ENCODE data around the gene DNMT3A. TPM values are rescaled to one million over a fixed set of nuclear protein-coding genes. Genes with fewer than 3 reads are reported as not detected.

The DNMT3A gene
- total RNA-seq, 1 experiment from 2014 or later = 8.0 TPM

GRCh38 chr2:25190536-25190935 lies 151.2 kb downstream of the DNMT3A start:
- no peak for DNase-seq (ENCODE audit: unreplicated experiment)
- intact Hi-C loops (cut with micrococcal nuclease) = no loop called here
- Mint-ChIP-seq H3K4me3 (ENCODE audit: unreplicated experiment) (no peak overlapping the region), H3K36me3 (ENCODE audit: insufficient read depth, unreplicated experiment) (peaks cover 5% of the 10 kb centered on the region), H3K4me1 (ENCODE audit: insufficient read depth, unreplicated experiment) (no peaks in the 10 kb centered on the region), H3K27me3 (ENCODE audit: insufficient read depth, unreplicated experiment) (no peaks in the 10 kb centered on the region), H3K27ac (ENCODE audit: low read depth, unreplicated experiment) (no peak overlapping the region), H3K9me3 (ENCODE audit: unreplicated experiment) (no peaks in the 10 kb centered on the region)
- no TSS peak for BruUV-seq (replicated peaks)
- POLR2A ChIA-PET = no interaction called here
- CTCF ChIA-PET = interaction anchor here (1.2 kb wide), 1 partner anchor 25 kb away, joined by 3 read pairs; no protein-coding TSS in a partner anchor
- TF ChIP-seq CTCF (IDR thresholded peaks at IDR 0.05; ENCODE audit: unreplicated experiment) = no peak

- TF ChIP-seq CTCF (IDR thresholded peaks at IDR 0.05; ENCODE audit: unreplicated experiment) = no peak
- Mint-ChIP-seq H3K27ac (ENCODE audit: low read depth, unreplicated experiment) (no peak overlapping the region), H3K36me3 (ENCODE audit: insufficient read depth, unreplicated experiment) (peaks cover 5% of the 10 kb centered on the region), H3K9me3 (ENCODE audit: unreplicated experiment) (no peaks in the 10 kb centered on the region), H3K4me1 (ENCODE audit: insufficient read depth, unreplicated experiment) (no peaks in the 10 kb centered on the region), H3K27me3 (ENCODE audit: insufficient read depth, unreplicated experiment) (peaks cover 13% of the 10 kb centered on the region), H3K4me3 (ENCODE audit: unreplicated experiment) (no peak overlapping the region)
- CTCF ChIA-PET = interaction anchor here (5.5 kb wide), 1 partner anchor 8 kb away, joined by 34 read pairs; no protein-coding TSS in a partner anchor
- POLR2A ChIA-PET = no interaction called here
- DNase-seq (ENCODE audit: unreplicated experiment) = no peak
- intact Hi-C loops (cut with micrococcal nuclease) = no loop called here
- BruUV-seq (replicated peaks) = no TSS peak
These were observed 153.3 kb downstream of the DNMT3A start for GRCh38 chr2:25188405-25188804.

GRCh38 chr2:25187729-25188350 lies 153.9 kb downstream of the DNMT3A start:
- H3K27ac Mint-ChIP-seq (ENCODE audit: low read depth, unreplicated experiment) = no peak overlapping the region
- POLR2A ChIA-PET = no interaction called here

GRCh38 chr2:25184254-25184653 lies 157.5 kb downstream of the DNMT3A start:
- no TSS peak for BruUV-seq (replicated peaks)
- Mint-ChIP-seq H3K4me3 (ENCODE audit: unreplicated experiment) (no peak overlapping the region), H3K36me3 (ENCODE audit: insufficient read depth, unreplicated experiment) (no peaks in the 10 kb centered on the region), H3K27me3 (ENCODE audit: insufficient read depth, unreplicated experiment) (peaks cover 13% of the 10 kb centered on the region), H3K27ac (ENCODE audit: low read depth, unreplicated experiment) (no peak overlapping the region), H3K4me1 (ENCODE audit: insufficient read depth, unreplicated experiment) (no peaks in the 10 kb centered on the region), H3K9me3 (ENCODE audit: unreplicated experiment) (no peaks in the 10 kb centered on the region)
- CTCF ChIA-PET = interaction anchor here (0.6 to 5.5 kb wide), 3 partner anchors 12 to 800 kb away, joined by 3 to 34 read pairs (median 3); no protein-coding TSS in a partner anchor
- POLR2A ChIA-PET = no interaction called here
- intact Hi-C loops (cut with micrococcal nuclease) = no loop called here
- DNase-seq (ENCODE audit: unreplicated experiment) = no peak
- TF ChIP-seq CTCF (IDR thresholded peaks at IDR 0.05; ENCODE audit: unreplicated experiment) = no peak

More at GRCh38 chr2:25187729-25188350, 153.9 kb downstream of the DNMT3A start:
- TF ChIP-seq CTCF (IDR thresholded peaks at IDR 0.05; ENCODE audit: unreplicated experiment) = no peak
- Mint-ChIP-seq H3K4me3 (ENCODE audit: unreplicated experiment) (no peak overlapping the region), H3K27me3 (ENCODE audit: insufficient read depth, unreplicated experiment) (peaks cover 13% of the 10 kb centered on the region), H3K36me3 (ENCODE audit: insufficient read depth, unreplicated experiment) (peaks cover 4% of the 10 kb centered on the region), H3K9me3 (ENCODE audit: unreplicated experiment) (no peaks in the 10 kb centered on the region), H3K4me1 (ENCODE audit: insufficient read depth, unreplicated experiment) (no peaks in the 10 kb centered on the region)
- DNase-seq (ENCODE audit: unreplicated experiment) = no peak
- intact Hi-C loops (cut with micrococcal nuclease) = no loop called here
- no TSS peak for BruUV-seq (replicated peaks)
- CTCF ChIA-PET = interaction anchor here (5.5 kb wide), 1 partner anchor 9 kb away, joined by 34 read pairs; no protein-coding TSS in a partner anchor
